Muscle layer of duodenum (tissue), 2 donors: Measurements from ENCODE around the gene CD163L1.
A peak's percentile ranks its signal among the peaks of the same experiment; 100 is the strongest.

Experiments
- H3K27ac ChIP-seq: one replicate; pipeline ENCODE4 v1.7.0; 2013; ENCODE audit warnings: mild to moderate bottlenecking, low read length
- H3K27me3 ChIP-seq: one replicate; pipeline ENCODE4 v1.7.0; 2013; ENCODE audit warnings: low read depth, mild to moderate bottlenecking, control low read depth, low read length
- H3K36me3 ChIP-seq, 2 donors: one replicate each; pipeline ENCODE4 v1.7.0; 2013; ENCODE audit warnings: low read length in 2 of 2, control low read depth in 1 of 2, mild to moderate bottlenecking in 1 of 2; ENCODE audit not compliant: insufficient read depth in 2 of 2, control insufficient read depth in 1 of 2
- H3K4me1 ChIP-seq, 2 donors: one replicate each; pipeline ENCODE4 v1.7.0; 2013; ENCODE audit warnings: low read length in 2 of 2, mild to moderate bottlenecking in 2 of 2, control low read depth in 1 of 2, moderate library complexity in 1 of 2; ENCODE audit not compliant: insufficient read depth in 2 of 2, control insufficient read depth in 1 of 2
- H3K4me3 ChIP-seq, 2 donors: one replicate each; pipeline ENCODE4 v1.7.0; 2013; ENCODE audit warnings: low read length in 2 of 2, low read depth in 1 of 2, mild to moderate bottlenecking in 1 of 2
- H3K9me3 ChIP-seq, 2 donors: one replicate each; pipeline ENCODE4 v1.7.0; 2013; ENCODE audit warnings: low read length in 2 of 2, control low read depth in 1 of 2, mild to moderate bottlenecking in 1 of 2; ENCODE audit not compliant: control insufficient read depth in 1 of 2
- donor health status: healthy.

The CD163L1 gene

DNA sequence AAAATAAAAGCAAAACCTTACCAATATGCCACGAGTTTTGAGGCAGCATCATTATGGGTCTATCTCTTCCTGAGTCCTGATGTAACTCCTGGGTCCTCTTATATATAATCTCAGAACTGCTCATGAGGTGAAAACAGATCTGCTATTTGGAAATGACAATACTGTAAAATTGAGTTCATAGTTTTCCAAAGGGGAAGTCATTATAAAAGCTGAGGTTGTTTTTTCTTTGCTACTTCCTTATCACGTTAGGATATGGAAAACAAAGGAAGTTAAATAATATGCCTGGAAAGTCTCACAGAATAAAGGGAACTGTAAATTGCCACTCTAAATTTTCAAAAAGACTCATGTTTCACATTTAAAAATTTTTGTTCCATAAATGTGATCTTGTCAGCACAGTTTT lies at the start of gene CD163L1:
Gene CD163L1, minus strand, starts transcription at position 78 of the 400 bp plus-strand sequence. Its CDS starts 26 bp downstream, at position 52.
- no peaks in the 10 kb centered on the region for H3K9me3 ChIP-seq
- no peaks in the 10 kb centered on the region for H3K27me3 ChIP-seq
- no peaks in the 10 kb centered on the region for H3K36me3 ChIP-seq
- H3K4me3 ChIP-seq = no peak within 1 kb of the TSS
- no peaks in the 10 kb centered on the region for H3K4me1 ChIP-seq
- H3K27ac ChIP-seq = no peak within 1 kb of the TSS

DNA sequence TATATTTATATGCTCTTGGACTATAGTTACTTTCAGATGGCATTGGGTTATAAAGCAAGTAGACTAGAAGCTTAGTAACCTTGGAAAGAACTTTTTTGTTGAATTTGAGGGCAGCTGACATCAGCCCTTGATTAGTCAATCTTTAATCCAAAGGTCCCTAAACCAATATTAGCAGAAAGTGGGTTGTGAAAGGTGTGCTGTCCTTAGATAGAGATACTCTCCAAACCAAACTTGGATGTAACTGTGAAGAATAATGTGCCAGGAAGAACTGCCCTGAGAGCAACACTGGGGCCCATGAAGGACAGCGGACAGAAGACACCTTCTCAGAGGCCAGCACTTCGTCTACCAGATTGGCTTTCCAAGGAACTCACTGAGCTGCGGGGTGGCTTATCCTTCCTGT lies 49.1 kb upstream of the CD163L1 start:
- Histone ChIP-seq H3K9me3 (no peaks in the 10 kb centered on the region), H3K4me3 (peak overlapping the region in 1 of 2 donors; percentile 14), H3K27ac (no peak overlapping the region)

DNA sequence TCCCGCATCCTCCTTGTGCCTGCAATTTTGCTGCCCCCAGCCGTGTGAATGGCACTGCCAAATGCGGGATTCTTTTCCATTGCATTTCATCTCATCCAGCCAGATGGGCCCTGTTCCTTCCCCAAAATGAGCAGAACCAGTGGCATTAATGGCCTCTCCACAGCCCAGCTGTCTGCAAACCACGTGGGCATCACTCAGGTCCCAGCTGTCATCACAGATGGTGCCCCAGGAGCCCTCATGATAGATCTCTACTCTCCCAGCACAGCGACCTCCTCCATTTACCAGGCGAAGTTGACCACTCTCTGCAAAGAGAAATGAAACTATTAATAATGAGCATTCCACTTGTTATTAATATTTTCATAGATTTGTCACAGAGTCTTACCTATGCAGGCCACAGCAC lies 42.6 kb upstream of the CD163L1 start:
- Histone ChIP-seq H3K9me3 (no peaks in the 10 kb centered on the region), H3K27me3 (no peaks in the 10 kb centered on the region), H3K27ac (no peak overlapping the region), H3K4me3 (no peak overlapping the region), H3K4me1 (no peaks in the 10 kb centered on the region), H3K36me3 (no peaks in the 10 kb centered on the region)

More for the DNA sequence above, 49.1 kb upstream of the CD163L1 start:
- Histone ChIP-seq H3K4me1 (no peaks in the 10 kb centered on the region), H3K36me3 (no peaks in the 10 kb centered on the region), H3K27me3 (no peaks in the 10 kb centered on the region)

DNA sequence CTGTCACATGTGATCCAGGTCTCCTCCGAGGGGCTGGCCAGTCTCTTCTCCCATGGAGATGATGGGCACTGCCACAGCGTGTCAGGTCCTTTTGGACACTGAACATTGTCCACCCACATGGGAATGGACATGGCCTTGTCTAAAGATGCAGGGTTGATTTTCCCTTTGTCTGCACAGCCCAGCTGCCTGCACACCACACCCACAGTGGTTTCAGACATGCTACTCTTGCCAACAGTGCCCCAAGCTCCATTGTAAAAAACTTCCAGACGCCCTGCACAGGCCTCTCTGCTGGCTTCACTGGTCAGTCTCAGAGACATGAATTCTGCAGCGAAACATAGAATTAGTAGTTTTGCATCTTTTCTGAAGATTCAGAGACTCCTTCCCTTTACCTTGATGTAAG lies 41.1 kb upstream of the CD163L1 start:
- no peak overlapping the region for H3K4me3 ChIP-seq
- no peaks in the 10 kb centered on the region for H3K27me3 ChIP-seq
- no peaks in the 10 kb centered on the region for H3K36me3 ChIP-seq
- H3K9me3 ChIP-seq = no peaks in the 10 kb centered on the region
- no peaks in the 10 kb centered on the region for H3K4me1 ChIP-seq
- H3K27ac ChIP-seq = no peak overlapping the region

DNA sequence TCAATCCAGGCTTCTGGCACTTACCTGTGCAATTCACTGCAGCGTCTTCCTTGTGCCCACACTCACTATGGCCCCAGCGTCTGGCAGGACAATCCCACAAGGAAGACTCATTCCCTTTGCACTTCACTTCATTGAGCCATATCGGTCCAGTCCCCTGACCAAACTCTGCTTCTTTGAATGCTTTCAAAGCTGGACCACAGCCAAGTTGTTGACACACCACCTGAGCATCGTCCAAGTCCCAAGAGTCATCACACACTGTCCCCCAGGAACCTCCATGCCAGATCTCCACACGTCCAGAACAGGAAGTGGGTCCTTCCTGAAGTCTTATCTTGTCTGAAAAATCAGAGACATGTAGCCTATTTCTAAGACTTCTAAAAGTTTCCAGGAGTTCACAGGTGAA lies 39.4 kb upstream of the CD163L1 start:
- Histone ChIP-seq H3K9me3 (no peaks in the 10 kb centered on the region), H3K4me1 (no peaks in the 10 kb centered on the region)

DNA sequence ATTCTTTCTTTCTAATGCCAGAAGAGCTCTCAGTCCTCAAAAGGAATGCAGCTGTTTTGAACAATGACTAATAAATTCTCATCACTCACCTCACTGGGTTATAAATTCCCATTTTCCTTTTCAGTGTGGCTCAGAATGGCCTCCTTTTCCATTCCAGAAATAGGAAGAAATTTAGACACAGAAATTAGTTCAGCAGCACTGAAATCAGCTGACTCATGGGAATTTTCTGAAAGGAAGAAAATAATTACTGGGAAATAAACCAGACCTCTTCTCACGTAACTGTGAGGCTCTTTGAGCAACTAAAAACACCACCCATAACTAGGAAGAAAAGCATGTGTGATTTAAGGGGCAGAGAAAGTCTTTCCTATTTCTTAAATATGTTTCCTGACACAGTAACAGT lies 35.8 kb upstream of the CD163L1 start:
- no peaks in the 10 kb centered on the region for H3K27me3 ChIP-seq
- no peak overlapping the region for H3K27ac ChIP-seq

More for the DNA sequence above, 39.4 kb upstream of the CD163L1 start:
- H3K27ac ChIP-seq = no peak overlapping the region
- no peaks in the 10 kb centered on the region for H3K36me3 ChIP-seq
- no peak overlapping the region for H3K4me3 ChIP-seq
- no peaks in the 10 kb centered on the region for H3K27me3 ChIP-seq

DNA sequence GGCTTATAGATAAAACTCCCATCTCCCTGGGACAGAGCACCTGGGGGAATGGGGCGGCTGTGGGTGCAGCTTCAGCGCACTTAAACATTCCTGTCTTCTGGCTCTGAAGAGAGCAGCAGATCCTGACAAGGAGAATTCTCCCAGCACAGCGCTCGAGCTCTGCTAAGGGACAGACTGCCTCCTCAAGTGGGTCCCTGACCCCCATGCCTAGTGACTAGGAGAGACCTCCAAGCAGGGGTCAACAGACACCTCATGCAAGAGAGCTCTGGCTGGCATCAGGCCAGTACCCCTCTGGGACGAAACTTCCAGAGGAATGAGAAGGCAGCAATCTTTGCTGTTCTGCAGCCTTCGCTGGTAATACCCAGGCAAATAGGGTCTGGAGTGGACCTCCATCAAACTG lies 28.1 kb upstream of the CD163L1 start:
- H3K27ac ChIP-seq = no peak overlapping the region
- no peaks in the 10 kb centered on the region for H3K4me1 ChIP-seq
- H3K4me3 ChIP-seq = no peak overlapping the region
- peaks cover 0 to 2% of the 10 kb centered on the region in 2 donors for H3K9me3 ChIP-seq
- no peaks in the 10 kb centered on the region for H3K36me3 ChIP-seq
- no peaks in the 10 kb centered on the region for H3K27me3 ChIP-seq

More for the DNA sequence above, 35.8 kb upstream of the CD163L1 start:
- Histone ChIP-seq H3K4me3 (no peak overlapping the region), H3K36me3 (no peaks in the 10 kb centered on the region), H3K4me1 (no peaks in the 10 kb centered on the region), H3K9me3 (no peaks in the 10 kb centered on the region)

DNA sequence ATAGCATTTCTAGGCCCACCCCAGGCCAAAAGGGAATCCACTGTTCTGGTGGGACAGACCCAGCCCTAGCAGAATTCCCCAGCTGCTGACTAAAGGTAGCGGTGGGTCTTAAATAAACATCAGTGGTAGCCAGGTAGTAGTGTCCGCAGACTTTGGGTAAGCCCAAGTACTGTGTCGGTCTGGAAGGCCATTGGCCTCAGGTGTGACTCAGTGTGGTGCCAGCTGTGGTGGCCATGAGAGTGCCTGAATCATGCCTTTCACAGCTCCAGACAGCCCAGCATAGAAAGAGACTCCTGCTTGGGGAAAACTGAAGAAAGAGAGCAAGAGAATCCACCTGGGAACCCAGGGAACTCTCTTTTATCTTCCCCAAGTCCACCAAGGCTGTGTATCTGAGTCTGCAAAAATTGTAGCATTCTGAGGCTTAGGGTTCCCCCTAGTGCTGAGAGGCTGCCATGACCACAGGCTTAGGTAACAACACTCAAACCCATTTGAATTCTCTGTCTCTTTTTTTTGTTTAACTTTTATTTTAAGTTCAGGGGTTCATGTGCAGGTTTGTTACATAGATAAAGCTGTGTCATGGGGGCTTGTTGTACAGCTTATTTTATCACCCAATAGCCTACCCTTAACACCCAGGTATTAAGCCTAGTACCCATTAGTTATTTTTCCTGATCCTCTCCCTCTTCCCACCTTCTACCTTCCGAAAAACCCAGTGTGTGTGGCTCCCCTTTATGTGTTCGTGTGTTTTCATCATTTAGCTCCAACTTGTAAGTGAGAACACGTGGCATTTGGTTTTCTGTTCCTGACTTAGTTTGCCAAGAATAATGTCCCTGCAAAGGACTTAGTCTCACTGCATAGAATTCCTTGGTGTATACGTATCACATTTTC lies 16.7 kb upstream of the CD163L1 start:
- Histone ChIP-seq H3K4me3 (no peak overlapping the region), H3K4me1 (no peaks in the 10 kb centered on the region), H3K36me3 (no peaks in the 10 kb centered on the region), H3K9me3 (no peaks in the 10 kb centered on the region), H3K27ac (no peak overlapping the region), H3K27me3 (no peaks in the 10 kb centered on the region)

DNA sequence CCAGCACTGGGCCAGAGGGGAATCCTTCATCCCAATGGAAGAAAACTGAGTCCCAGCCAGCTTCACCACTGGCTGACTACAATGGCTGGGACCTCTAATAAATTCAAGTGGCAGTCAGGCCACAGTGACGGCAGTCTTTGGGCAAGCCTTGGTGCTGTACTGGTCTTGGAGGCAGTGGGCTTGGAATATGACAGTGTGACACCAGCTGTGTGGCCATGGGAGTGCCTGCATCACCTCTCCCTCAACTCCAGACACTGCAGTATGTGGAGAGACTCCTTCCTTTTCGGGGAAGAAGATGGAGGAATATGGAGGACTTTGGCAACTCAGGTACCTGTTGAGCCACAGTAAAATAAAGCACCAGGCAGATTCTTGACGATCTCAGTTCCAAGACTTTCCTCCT lies 16.0 kb upstream of the CD163L1 start:
- Histone ChIP-seq H3K27ac (no peak overlapping the region), H3K36me3 (no peaks in the 10 kb centered on the region), H3K9me3 (no peaks in the 10 kb centered on the region), H3K4me3 (no peak overlapping the region), H3K27me3 (no peaks in the 10 kb centered on the region), H3K4me1 (no peaks in the 10 kb centered on the region)

DNA sequence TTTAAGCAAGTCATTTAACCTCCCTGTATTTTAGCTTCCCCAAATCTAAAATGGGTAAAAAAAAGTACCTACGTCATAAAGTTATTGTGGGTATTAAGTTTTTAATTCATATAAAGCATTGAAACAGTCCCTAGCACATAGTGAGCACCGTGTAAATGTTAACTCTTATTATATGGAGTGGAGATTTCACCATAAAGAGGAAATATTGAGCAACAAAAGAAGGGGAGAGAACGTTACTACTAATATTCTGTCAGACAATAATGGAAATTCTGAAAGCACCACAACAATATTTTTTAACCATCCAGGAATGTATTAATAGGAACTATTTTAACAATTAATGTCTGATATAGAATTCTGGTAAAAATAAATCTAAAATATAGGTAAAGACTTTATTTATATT lies 7.8 kb upstream of the CD163L1 start:
- Histone ChIP-seq H3K4me3 (no peak overlapping the region), H3K27me3 (no peaks in the 10 kb centered on the region), H3K9me3 (peaks cover 0 to 2% of the 10 kb centered on the region in 2 donors), H3K36me3 (no peaks in the 10 kb centered on the region), H3K4me1 (no peaks in the 10 kb centered on the region), H3K27ac (no peak overlapping the region)

DNA sequence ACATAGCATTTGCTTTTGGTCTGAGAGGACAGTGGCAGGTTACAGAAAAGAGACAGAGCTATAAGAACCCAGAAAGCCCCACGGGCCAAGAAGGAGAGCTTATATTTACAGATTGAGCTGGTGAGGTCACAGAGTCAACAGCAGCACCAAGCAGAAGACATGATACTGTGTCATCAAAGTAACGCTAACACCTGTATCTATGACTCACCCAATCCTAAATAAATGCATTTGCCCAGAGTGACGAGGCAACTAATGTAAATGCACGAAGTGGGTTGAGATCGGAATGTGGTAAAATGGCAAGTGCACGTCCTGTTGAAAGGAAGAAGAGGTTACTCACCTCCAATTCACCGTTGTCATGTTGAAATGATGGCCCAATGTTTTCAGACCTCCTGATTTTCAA lies 6.7 kb upstream of the CD163L1 start:
- H3K27ac ChIP-seq = no peak overlapping the region
- H3K27me3 ChIP-seq = no peaks in the 10 kb centered on the region
- H3K4me3 ChIP-seq = no peak overlapping the region
- peaks cover 0 to 2% of the 10 kb centered on the region in 2 donors for H3K9me3 ChIP-seq
- H3K36me3 ChIP-seq = no peaks in the 10 kb centered on the region
- no peaks in the 10 kb centered on the region for H3K4me1 ChIP-seq

DNA sequence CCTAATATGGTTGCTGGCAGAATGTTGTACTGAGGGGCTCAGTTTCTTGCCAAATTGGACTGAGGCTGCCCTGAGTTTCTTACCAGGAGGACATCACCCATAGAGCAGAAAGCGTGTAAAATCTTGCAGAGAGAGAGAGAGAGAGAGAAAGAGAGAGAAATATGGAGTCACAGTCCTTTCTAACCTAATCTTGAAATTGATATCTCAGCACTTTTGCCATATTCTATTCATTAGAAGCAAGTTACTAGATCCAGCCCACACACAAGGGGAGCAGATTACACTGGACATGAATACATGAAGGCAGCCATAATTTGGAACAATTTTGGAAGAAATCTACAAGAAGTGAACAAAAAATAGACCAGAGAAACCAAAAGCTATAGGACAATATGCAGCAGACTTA lies 4.1 kb upstream of the CD163L1 start:
- no peaks in the 10 kb centered on the region for H3K9me3 ChIP-seq
- H3K4me1 ChIP-seq = no peaks in the 10 kb centered on the region
- no peak overlapping the region for H3K27ac ChIP-seq
- H3K27me3 ChIP-seq = no peaks in the 10 kb centered on the region
- no peaks in the 10 kb centered on the region for H3K36me3 ChIP-seq
- H3K4me3 ChIP-seq = no peak overlapping the region
